SK-N-MC (cell line): Measurements from ENCODE around the gene DAD1.
"Not testable (repeated sequence)": the region's sequence is repeated elsewhere in the genome, so short reads cannot be mapped to it uniquely, and the experiment has no call there.

Experiments
- DNase-seq: peaks from one replicate; pipeline ENCODE4 v3.0.0-alpha.2; 2011; ENCODE audit warnings: low read depth, low spot score
- H3K27ac ChIP-seq: fragments of 200-600 bp; sonication (generic); 2 replicates; pipeline ENCODE4 v1.5.1; 2016; ENCODE audit warnings: mixed run types
- H3K36me3 ChIP-seq: fragments of 200-600 bp; sonication (generic); 2 replicates; pipeline ENCODE4 v1.6.1; 2017; ENCODE audit warnings: antibody characterized with exemption, low read length, mixed read lengths; ENCODE audit not compliant: insufficient read depth
- H3K4me3 ChIP-seq: fragments of 200-600 bp; sonication (generic); 2 replicates; pipeline ENCODE4 v1.5.1; 2016
- H3K9ac ChIP-seq: fragments of 200-600 bp; sonication (generic); 2 replicates; pipeline ENCODE4 v1.8.0; 2017; ENCODE audit warnings: mixed run types, mixed read lengths; ENCODE audit not compliant: insufficient read length
- H3K9me3 ChIP-seq: fragments of 200-600 bp; sonication (generic); 2 replicates; pipeline ENCODE4 v1.6.1; 2017; ENCODE audit warnings: low read depth, mild to moderate bottlenecking, antibody characterized with exemption, low read length, moderate library complexity, mixed read lengths
- EZH2 ChIP-seq: fragments of 200-600 bp; sonication (generic); IDR thresholded peaks from one replicate; pipeline ENCODE4 v1.6.1; 2017; ENCODE audit warnings: antibody characterized with exemption
- FOXP2 ChIP-seq: optimal IDR thresholded peaks from 2 replicates; pipeline ENCODE3; 2011; ENCODE audit warnings: mild to moderate bottlenecking, moderate library complexity; ENCODE audit not compliant: insufficient read depth; ENCODE audit errors: extremely low read length, control extremely low read depth
- POLR2AphosphoS5 ChIP-seq: IDR thresholded peaks from 2 replicates; pipeline ENCODE4 v1.6.1; 2012; ENCODE audit warnings: mild to moderate bottlenecking, low read depth, low read length, borderline replicate concordance

The DAD1 gene

GRCh38 chr14:22556021-22556989, 32.7 kb downstream of the DAD1 start:
- TF ChIP-seq FOXP2 = no peak
- TF ChIP-seq POLR2AphosphoS5 = no peak
- TF ChIP-seq EZH2 = no peak
- no peaks in the 10 kb centered on the region for H3K36me3 ChIP-seq
- DNase-seq = no peak
- no peak overlapping the region for H3K27ac ChIP-seq
- peak overlapping the region; percentile 69 for H3K4me3 ChIP-seq
- peak overlapping the region; percentile 3 for H3K9ac ChIP-seq
- H3K9me3 ChIP-seq = no peaks in the 10 kb centered on the region

- TF ChIP-seq FOXP2 (no peak), POLR2AphosphoS5 (no peak), EZH2 (no peak)
- DNase-seq = no peak
- H3K9me3 ChIP-seq = no peaks in the 10 kb centered on the region
- no peak overlapping the region for H3K27ac ChIP-seq
- no peaks in the 10 kb centered on the region for H3K36me3 ChIP-seq
- no peak overlapping the region for H3K4me3 ChIP-seq
- no peak overlapping the region for H3K9ac ChIP-seq
These were observed 33.5 kb downstream of the DAD1 start for GRCh38 chr14:22555384-22556011.

- TF ChIP-seq POLR2AphosphoS5 = no peak
- no peak for TF ChIP-seq FOXP2
- TF ChIP-seq EZH2 = no peak
- no peak for DNase-seq
- no peaks in the 10 kb centered on the region for H3K9me3 ChIP-seq
- no peak overlapping the region for H3K27ac ChIP-seq
- H3K36me3 ChIP-seq = no peaks in the 10 kb centered on the region
- H3K9ac ChIP-seq = no peak overlapping the region
- H3K4me3 ChIP-seq = no peak overlapping the region
These were observed 34.3 kb downstream of the DAD1 start for GRCh38 chr14:22554498-22555383.

GRCh38 chr14:22553861-22554497, 35.0 kb downstream of the DAD1 start:
- not testable (repeated sequence) for H3K9ac ChIP-seq, H3K9me3 ChIP-seq, DNase-seq, H3K27ac ChIP-seq, H3K36me3 ChIP-seq, H3K4me3 ChIP-seq

- Histone ChIP-seq H3K9me3 (no peaks in the 10 kb centered on the region), H3K27ac (no peak overlapping the region), H3K9ac (no peak overlapping the region), H3K4me3 (no peak overlapping the region), H3K36me3 (no peaks in the 10 kb centered on the region)
- DNase-seq = no peak
- TF ChIP-seq FOXP2 = no peak
- no peak for TF ChIP-seq POLR2AphosphoS5
- no peak for TF ChIP-seq EZH2
These were observed 35.6 kb downstream of the DAD1 start for GRCh38 chr14:22553445-22553844.

- DNase-seq = no peak
- no peak overlapping the region for H3K27ac ChIP-seq
- no peaks in the 10 kb centered on the region for H3K36me3 ChIP-seq
- H3K9ac ChIP-seq = no peak overlapping the region
- H3K9me3 ChIP-seq = no peaks in the 10 kb centered on the region
- TF ChIP-seq EZH2 (no peak), POLR2AphosphoS5 (no peak), FOXP2 (no peak)
- H3K4me3 ChIP-seq = no peak overlapping the region
These were observed 36.3 kb downstream of the DAD1 start for GRCh38 chr14:22552827-22553076.

GRCh38 chr14:22552001-22552826, 36.8 kb downstream of the DAD1 start:
- no peak for DNase-seq
- H3K27ac ChIP-seq = no peak overlapping the region
- TF ChIP-seq FOXP2 (no peak), EZH2 (no peak), POLR2AphosphoS5 (no peak)
- no peak overlapping the region for H3K9ac ChIP-seq
- H3K9me3 ChIP-seq = no peaks in the 10 kb centered on the region
- H3K36me3 ChIP-seq = no peaks in the 10 kb centered on the region
- no peak overlapping the region for H3K4me3 ChIP-seq
